ENCODE results near the gene HDAC10. TPM values are rescaled to one million over a fixed set of nuclear protein-coding genes. Genes with fewer than 3 reads are reported as not detected.
"Not testable (repeated sequence)": the region's sequence is repeated elsewhere in the genome, so short reads cannot be mapped to it uniquely, and the experiment has no call there.

The HDAC10 gene
- total RNA-seq, 2 experiments from 2014 or later: 71.4 to 75.9 TPM

DNA sequence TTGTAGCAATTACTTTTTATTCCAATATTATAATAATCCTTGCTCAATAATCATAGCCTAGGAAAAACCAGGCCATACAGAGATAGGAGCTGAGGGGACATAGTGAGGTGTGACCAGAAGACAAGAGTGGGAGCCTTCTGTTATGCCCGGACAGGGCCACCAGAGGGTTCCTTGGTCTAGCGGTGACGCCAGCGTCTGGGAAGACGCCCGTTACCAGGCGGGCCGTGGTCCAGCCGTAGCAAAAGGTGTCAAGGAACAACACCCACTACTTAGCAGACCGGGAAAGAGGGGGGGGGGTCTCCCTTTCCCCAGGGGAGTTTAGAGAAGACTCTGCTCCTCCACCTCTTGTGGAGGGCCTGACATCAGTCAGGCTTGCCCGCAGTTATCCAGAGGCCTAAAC is 22.3 kb upstream of the HDAC10 start:
- not testable (repeated sequence) for H3K27ac Mint-ChIP-seq; H3K9me3 Mint-ChIP-seq (ENCODE audit: insufficient read depth); DNase-seq; H3K4me3 Mint-ChIP-seq; H3K27me3 Mint-ChIP-seq (ENCODE audit: low read depth); ATAC-seq
- POLR2A ChIA-PET: interaction anchor here (0.6 to 1.0 kb wide), 2 partner anchors 193 to 252 kb away, joined by 3 to 4 read pairs; partner anchors contain the start of gene SCO2
- peaks cover 24% of the 10 kb centered on the region for H3K4me1 Mint-ChIP-seq (ENCODE audit: low read depth)
- CTCF ChIA-PET: interaction anchor here (0.8 to 2.6 kb wide), 10 partner anchors 21 to 197 kb away, joined by 3 to 8 read pairs (median 6); partner anchors contain the start of gene HDAC10
- peaks cover 15% of the 10 kb centered on the region for H3K36me3 Mint-ChIP-seq (ENCODE audit: low read depth)

DNA sequence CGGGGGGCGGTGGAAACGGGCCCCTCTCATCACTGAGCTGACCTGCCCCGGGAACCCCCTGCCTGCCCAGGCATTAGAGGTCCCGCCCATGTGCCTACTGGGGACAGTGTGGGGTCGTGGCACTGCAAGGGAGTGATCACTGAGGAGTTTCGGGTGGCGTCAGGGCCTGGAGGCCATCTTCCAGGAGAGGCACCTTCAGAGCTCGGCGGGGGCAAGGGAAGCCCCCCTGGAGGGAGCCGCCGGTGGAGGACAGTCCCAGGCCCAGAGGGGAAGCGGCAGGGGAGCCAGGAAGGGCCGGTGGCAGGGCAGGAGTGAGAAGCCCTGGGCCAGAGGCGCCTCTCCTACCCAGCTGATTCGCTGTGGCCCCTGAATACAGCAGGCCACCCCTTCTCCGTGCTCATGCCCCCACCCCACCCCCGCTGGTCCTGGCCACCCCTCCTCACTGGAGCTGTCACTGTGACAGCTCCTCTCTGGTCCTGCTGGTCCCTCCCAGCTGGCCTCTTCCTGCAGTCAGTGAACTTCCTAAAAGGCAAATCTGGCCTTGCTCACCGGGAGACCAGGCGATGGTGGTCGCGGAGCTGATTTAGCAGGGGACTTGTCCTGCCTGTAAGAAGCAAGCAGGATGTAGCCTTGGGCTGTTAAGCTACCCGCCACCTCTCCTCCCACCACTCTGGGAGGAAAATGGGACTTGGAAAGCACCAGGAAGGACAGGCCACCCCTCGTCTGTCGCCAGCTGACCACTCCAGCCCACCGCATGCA is 21.2 kb upstream of the HDAC10 start:
- no peak overlapping the region for H3K27ac Mint-ChIP-seq
- peaks cover 8% of the 10 kb centered on the region for H3K27me3 Mint-ChIP-seq (ENCODE audit: low read depth)
- no peaks in the 10 kb centered on the region for H3K9me3 Mint-ChIP-seq (ENCODE audit: insufficient read depth)
- ATAC-seq (no peak), DNase-seq (no peak)
- ChIA-PET CTCF (interaction anchor here (1.2 to 2.6 kb wide), 9 partner anchors 19 to 198 kb away, joined by 3 to 12 read pairs (median 6); partner anchors contain the start of gene HDAC10), POLR2A (interaction anchor here (0.6 to 1.2 kb wide), 2 partner anchors 28 to 69 kb away, joined by 3 to 4 read pairs; no protein-coding TSS in a partner anchor)
- H3K36me3 Mint-ChIP-seq (ENCODE audit: low read depth): peaks cover 11% of the 10 kb centered on the region
- no peak overlapping the region for H3K4me3 Mint-ChIP-seq
- peaks cover 28% of the 10 kb centered on the region for H3K4me1 Mint-ChIP-seq (ENCODE audit: low read depth)

GRCh38 chr22:50271519-50271970 is 20.5 kb upstream of the HDAC10 start:
- Mint-ChIP-seq H3K36me3 (ENCODE audit: low read depth) (peaks cover 10% of the 10 kb centered on the region), H3K9me3 (ENCODE audit: insufficient read depth) (no peaks in the 10 kb centered on the region), H3K4me3 (no peak overlapping the region), H3K27me3 (ENCODE audit: low read depth) (peaks cover 8% of the 10 kb centered on the region), H3K27ac (no peak overlapping the region), H3K4me1 (ENCODE audit: low read depth) (peaks cover 28% of the 10 kb centered on the region)
- ChIA-PET POLR2A (interaction anchor here (1.2 kb wide), 1 partner anchor 27 kb away, joined by 4 read pairs; no protein-coding TSS in a partner anchor), CTCF (interaction anchor here (1.2 to 2.6 kb wide), 5 partner anchors 19 to 70 kb away, joined by 3 to 12 read pairs (median 6); partner anchors contain the start of gene HDAC10)
- peak; percentile 28 for ATAC-seq
- DNase-seq: peak; percentile 73

DNA sequence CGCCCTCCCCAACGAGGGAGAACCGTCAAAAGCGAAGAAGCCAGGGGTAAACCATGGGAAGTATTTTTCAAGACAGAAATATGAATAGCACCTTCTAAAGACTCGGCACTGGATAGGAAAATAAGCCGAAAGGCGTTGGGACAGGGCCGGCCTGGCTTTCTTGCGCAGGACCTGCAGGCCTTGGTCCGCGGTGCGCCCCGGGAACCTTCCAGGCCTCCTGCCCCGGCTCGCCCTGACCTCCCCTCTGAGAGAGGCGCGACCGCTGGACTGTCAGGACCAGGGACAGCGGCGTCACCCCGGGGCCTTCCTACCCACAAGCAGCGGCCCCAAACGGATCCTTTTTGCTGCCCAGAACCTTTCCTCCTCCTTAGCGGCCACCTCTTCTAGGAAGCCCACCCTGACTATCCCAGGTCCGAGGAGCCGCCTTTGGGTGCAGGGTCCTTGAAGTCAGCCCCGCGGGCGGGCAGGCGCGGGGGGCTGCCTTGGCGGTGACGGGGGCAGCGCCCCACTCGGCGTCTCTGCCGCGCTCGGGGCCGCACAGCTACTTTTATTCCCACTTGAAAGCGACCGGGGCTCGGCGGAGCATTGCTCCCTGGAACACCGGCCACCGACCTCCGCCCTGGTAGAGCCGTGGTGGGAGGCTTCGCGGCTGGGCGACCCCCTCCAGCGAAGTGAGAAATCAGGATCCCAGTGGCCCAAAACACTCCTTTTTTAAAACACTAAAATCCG is 19.8 kb upstream of the HDAC10 start:
- DNase-seq: peak; percentile 85
- H3K4me1 Mint-ChIP-seq (ENCODE audit: low read depth): peaks cover 28% of the 10 kb centered on the region
- H3K36me3 Mint-ChIP-seq (ENCODE audit: low read depth): peaks cover 7% of the 10 kb centered on the region
- ChIA-PET POLR2A (no interaction called here), CTCF (interaction anchor here (2.3 to 2.6 kb wide), 2 partner anchors 18 to 71 kb away, joined by 7 to 12 read pairs; no protein-coding TSS in a partner anchor)
- H3K9me3 Mint-ChIP-seq (ENCODE audit: insufficient read depth): no peaks in the 10 kb centered on the region
- H3K4me3 Mint-ChIP-seq: peak overlapping the region; percentile 64
- H3K27ac Mint-ChIP-seq: no peak overlapping the region
- peak; percentile 69 for ATAC-seq
- H3K27me3 Mint-ChIP-seq (ENCODE audit: low read depth): peaks cover 8% of the 10 kb centered on the region

DNA sequence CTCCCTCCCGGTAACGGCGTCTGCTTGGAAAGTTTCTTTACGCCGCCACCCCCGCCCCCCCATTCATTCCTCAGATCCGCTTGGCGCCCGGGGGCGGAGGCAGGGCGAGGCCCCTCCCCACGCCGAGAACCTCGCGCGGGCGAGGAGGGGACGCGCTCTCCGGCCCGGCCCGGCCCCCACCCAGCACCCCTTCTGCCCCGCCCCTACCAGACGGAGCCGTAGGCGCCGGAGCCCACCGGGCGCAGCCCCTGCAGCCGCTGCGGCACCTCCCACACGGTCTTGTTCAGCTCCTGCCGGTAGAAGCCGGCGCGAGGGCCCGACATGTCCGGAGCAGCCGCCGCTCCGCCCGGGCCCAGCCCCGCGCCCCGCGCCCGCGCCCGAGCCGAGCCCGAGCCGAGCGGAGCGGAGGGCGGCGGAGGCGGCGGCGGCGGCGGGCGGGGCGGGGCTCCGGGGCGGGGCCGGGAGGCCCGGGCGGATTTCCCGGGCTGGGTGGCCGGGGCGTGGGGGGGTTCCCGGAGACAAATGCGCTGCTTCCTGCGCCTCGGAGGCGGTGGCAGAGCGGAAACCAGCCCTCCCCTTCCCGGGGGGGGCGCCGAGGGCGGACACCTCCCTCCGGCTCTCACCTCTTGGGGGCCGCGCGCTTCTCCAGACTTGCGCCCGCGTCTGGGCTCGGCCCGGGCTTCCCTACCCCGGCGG is 19.1 kb upstream of the HDAC10 start, which contains the start of gene MAPK11:
Gene MAPK11, minus strand, starts transcription at position 411 of the 696 bp plus-strand sequence. Its CDS starts 88 bp downstream, at position 323.
- Mint-ChIP-seq H3K27me3 (ENCODE audit: low read depth) (peaks cover 8% of the 10 kb centered on the region), H3K9me3 (ENCODE audit: insufficient read depth) (no peaks in the 10 kb centered on the region), H3K36me3 (ENCODE audit: low read depth) (peaks cover 3% of the 10 kb centered on the region), H3K27ac (peak within 1 kb of the TSS; percentile 39), H3K4me1 (ENCODE audit: low read depth) (peaks cover 23% of the 10 kb centered on the region), H3K4me3 (peak within 1 kb of the TSS; percentile 69)
- DNase-seq (peak; percentile 78), ATAC-seq (peak; percentile 57)
- ChIA-PET POLR2A (no interaction called here), CTCF (no interaction called here)

DNA sequence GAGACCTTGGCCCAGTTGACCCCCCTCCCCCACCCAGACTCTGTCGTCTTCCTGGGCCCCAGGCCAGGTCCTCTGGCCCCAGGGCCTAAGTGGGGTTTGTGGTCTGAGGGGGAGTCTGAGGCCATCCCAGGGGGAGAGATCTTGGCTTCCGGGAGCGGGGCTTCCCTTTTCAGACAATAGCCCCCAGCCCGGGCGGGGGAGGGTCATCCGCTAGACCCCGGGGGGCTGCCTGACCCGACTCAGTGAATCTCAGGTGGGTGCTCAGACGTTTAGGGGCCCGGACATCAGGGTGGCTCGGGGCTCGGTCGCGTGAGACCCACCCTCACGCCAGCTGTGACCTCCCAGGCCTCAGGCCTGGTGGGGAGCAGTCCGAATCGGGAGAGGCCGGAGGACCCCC is 18.5 kb upstream of the HDAC10 start:
- Mint-ChIP-seq H3K27ac (peak overlapping the region; percentile 39), H3K27me3 (ENCODE audit: low read depth) (peaks cover 8% of the 10 kb centered on the region), H3K9me3 (ENCODE audit: insufficient read depth) (no peaks in the 10 kb centered on the region), H3K36me3 (ENCODE audit: low read depth) (no peaks in the 10 kb centered on the region), H3K4me1 (ENCODE audit: low read depth) (peaks cover 23% of the 10 kb centered on the region), H3K4me3 (peak overlapping the region; percentile 69)
- no peak for ATAC-seq
- POLR2A ChIA-PET: no interaction called here
- DNase-seq: no peak
- CTCF ChIA-PET: interaction anchor here (0.8 to 1.6 kb wide), 2 partner anchors 18 to 59 kb away, joined by 3 to 4 read pairs; partner anchors contain the start of gene HDAC10

DNA sequence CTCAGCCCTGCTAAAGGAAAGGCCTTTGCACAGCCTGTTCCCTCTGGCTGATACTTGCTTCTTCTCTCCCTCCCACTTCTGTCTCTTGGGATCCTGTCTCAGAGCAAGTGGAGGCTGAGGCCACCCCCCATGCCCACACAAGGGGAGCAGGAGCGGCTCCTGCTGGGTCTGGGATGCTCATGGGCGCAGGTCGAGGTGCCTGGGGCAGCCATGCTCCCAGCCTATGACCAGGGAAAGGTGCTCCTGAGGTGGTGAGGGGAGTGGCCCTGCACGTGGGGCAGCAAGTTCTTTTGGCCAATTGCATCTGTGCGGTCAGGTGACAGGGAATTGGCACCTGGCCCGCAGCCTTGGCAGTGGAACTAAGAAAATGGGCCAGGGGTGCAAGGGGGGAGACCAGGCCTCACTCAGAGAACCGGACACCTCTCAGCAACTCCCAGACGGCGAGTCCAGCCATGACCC is 17.6 kb upstream of the HDAC10 start:
- no peak for DNase-seq
- no peak for ATAC-seq
- H3K4me1 Mint-ChIP-seq (ENCODE audit: low read depth): peaks cover 23% of the 10 kb centered on the region
- peaks cover 8% of the 10 kb centered on the region for H3K27me3 Mint-ChIP-seq (ENCODE audit: low read depth)
- peak overlapping the region; percentile 8 for H3K4me3 Mint-ChIP-seq
- no peaks in the 10 kb centered on the region for H3K9me3 Mint-ChIP-seq (ENCODE audit: insufficient read depth)
- ChIA-PET POLR2A (no interaction called here), CTCF (interaction anchor here (0.8 to 1.6 kb wide), 3 partner anchors 17 to 59 kb away, joined by 3 to 4 read pairs (median 3); partner anchors contain the start of genes DENND6B and HDAC10)
- no peak overlapping the region for H3K27ac Mint-ChIP-seq
- H3K36me3 Mint-ChIP-seq (ENCODE audit: low read depth): no peaks in the 10 kb centered on the region

DNA sequence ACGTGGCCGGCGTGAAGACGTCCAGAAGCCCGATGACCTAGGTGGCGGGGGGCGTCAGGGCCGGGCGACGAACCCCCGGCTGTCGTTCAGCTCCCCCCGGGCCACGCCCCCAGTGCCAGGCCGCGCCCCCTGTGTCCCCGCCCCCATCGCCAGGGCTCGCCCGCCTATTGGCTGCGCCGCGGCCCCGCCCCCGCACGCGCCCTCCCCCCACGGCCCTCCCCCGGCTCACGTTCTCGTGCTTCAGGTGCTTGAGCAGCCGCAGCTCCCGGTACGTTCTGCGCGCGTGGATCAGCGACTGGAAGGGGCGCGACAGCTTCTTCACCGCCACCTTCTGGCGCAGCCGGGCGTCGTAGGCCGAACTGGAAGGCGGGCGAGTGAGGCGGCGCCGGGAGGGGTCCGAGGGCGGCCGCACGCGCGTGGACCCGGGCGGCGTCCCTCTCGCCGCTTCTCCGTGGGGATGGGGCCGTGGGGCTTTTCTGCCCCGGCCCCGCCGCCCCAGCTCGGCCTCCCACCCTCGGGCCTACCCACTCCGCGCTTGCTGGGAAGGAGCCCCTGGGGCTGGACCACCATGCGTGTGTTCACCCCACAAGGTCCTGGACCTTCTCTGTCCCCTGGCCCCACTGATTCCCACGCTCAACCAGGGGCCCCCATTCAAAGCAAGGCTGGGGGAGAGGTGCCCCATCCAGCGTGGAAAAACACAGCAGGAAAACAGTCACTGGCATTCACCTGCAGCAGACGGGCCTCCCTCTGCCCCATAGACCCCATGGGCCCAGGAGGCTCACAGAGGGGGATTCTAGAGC is 16.7 kb upstream of the HDAC10 start:
- no peak for ATAC-seq
- peak; percentile 57 for DNase-seq
- peaks cover 5% of the 10 kb centered on the region for H3K27me3 Mint-ChIP-seq (ENCODE audit: low read depth)
- no peaks in the 10 kb centered on the region for H3K9me3 Mint-ChIP-seq (ENCODE audit: insufficient read depth)
- peaks cover 23% of the 10 kb centered on the region for H3K4me1 Mint-ChIP-seq (ENCODE audit: low read depth)
- no peaks in the 10 kb centered on the region for H3K36me3 Mint-ChIP-seq (ENCODE audit: low read depth)
- H3K27ac Mint-ChIP-seq: no peak overlapping the region
- no peak overlapping the region for H3K4me3 Mint-ChIP-seq
- POLR2A ChIA-PET: interaction anchor here (0.9 kb wide), 1 partner anchor 16 kb away, joined by 7 read pairs; the partner anchor contains the start of gene HDAC10
- CTCF ChIA-PET: interaction anchor here (0.7 to 1.6 kb wide), 4 partner anchors 15 to 92 kb away, joined by 3 to 9 read pairs (median 4); partner anchors contain the start of gene HDAC10

DNA sequence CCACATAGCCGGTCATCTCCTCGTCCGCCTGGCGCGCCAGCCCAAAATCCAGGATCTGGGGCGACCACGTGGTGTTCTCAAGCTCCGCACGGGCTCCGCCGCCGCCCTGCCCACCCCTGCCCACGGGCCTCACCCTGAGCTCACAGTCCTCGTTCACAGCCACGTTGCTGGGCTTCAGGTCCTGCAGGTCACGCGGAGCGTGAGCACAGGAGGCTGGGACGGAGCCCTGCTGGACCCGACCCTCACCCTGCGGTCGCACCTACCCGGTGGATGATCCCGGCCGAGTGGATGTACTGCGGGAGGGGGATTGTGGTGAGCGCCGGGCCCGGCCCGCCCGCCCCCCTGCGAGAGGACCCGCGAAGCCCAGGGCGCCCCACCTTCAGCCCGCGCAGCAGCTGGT is 15.9 kb upstream of the HDAC10 start:
- H3K27ac Mint-ChIP-seq: no peak overlapping the region
- ChIA-PET POLR2A (interaction anchor here (0.9 kb wide), 1 partner anchor 16 kb away, joined by 7 read pairs; the partner anchor contains the start of gene HDAC10), CTCF (interaction anchor here (1.3 to 1.6 kb wide), 2 partner anchors 14 to 16 kb away, joined by 4 to 9 read pairs; partner anchors contain the start of gene HDAC10)
- no peaks in the 10 kb centered on the region for H3K36me3 Mint-ChIP-seq (ENCODE audit: low read depth)
- ATAC-seq (no peak), DNase-seq (no peak)
- no peak overlapping the region for H3K4me3 Mint-ChIP-seq
- H3K4me1 Mint-ChIP-seq (ENCODE audit: low read depth): peaks cover 26% of the 10 kb centered on the region
- peaks cover 6% of the 10 kb centered on the region for H3K27me3 Mint-ChIP-seq (ENCODE audit: low read depth)
- no peaks in the 10 kb centered on the region for H3K9me3 Mint-ChIP-seq (ENCODE audit: insufficient read depth)

- CTCF ChIA-PET: no interaction called here
- no peak for ATAC-seq
- Mint-ChIP-seq H3K4me1 (ENCODE audit: low read depth) (peaks cover 22% of the 10 kb centered on the region), H3K27ac (no peak overlapping the region), H3K4me3 (no peak overlapping the region), H3K36me3 (ENCODE audit: low read depth) (no peaks in the 10 kb centered on the region), H3K9me3 (ENCODE audit: insufficient read depth) (no peaks in the 10 kb centered on the region), H3K27me3 (ENCODE audit: low read depth) (peaks cover 7% of the 10 kb centered on the region)
- POLR2A ChIA-PET: no interaction called here
- DNase-seq: no peak
Measured at GRCh38 chr22:50264946-50265669, 14.0 kb upstream of the HDAC10 start.
